AG04449 (cell line): ENCODE measurements around the gene VMA21.

ENCODE experiments used
- CTCF ChIA-PET: fragments of 350-600 bp; formaldehyde crosslinking; extraction: SDS; loops from one replicate; lab custom pipeline; 2021; ENCODE audit warnings: antibody characterized with exemption; lab: Yijun Ruan, JAX
- POLR2A ChIA-PET: fragments of 400-600, 350-600 bp; formaldehyde crosslinking; extraction: SDS; loops from one replicate; lab custom pipeline; 2020; ENCODE audit warnings: antibody characterized with exemption, inconsistent platforms; lab: Yijun Ruan, JAX
- DNase-seq: peaks from one replicate; pipeline ENCODE4 v3.0.0-alpha.2; 2010; ENCODE audit warnings: low read depth, low spot score
- H3K4me3 ChIP-seq: 2 replicates; pipeline ENCODE4 v1.5.1; 2011; ENCODE audit warnings: low read depth, mild to moderate bottlenecking, control low read depth, low read length
- CTCF ChIP-seq: IDR thresholded peaks from one replicate; pipeline ENCODE4 v1.5.1; 2011; ENCODE audit warnings: mild to moderate bottlenecking, moderate library complexity, low read length, control low read depth, inconsistent platforms; ENCODE audit not compliant: insufficient read depth; ENCODE audit errors: missing control alignments

The VMA21 gene

GRCh38 chrX:151396825-151397740 is at the start of gene VMA21:
VMA21 (plus strand) TSS chrX:151397206; CDS start chrX:151397309, 103 bp downstream.
- ChIA-PET CTCF (no interaction called here), POLR2A (interaction anchor here (0.6 to 1.1 kb wide), 3 partner anchors 12 to 244 kb away, joined by 3 to 5 read pairs (median 4); no protein-coding TSS in a partner anchor)
- peak within 1 kb of the TSS; percentile 81 for H3K4me3 ChIP-seq
- TF ChIP-seq CTCF, result no peak
- DNase-seq, result peak; percentile 17

- POLR2A ChIA-PET, result no interaction called here
- DNase-seq, result no peak
- H3K4me3 ChIP-seq, result no peak overlapping the region
- no peak for TF ChIP-seq CTCF
- CTCF ChIA-PET, result interaction anchor here (1.3 kb wide), 1 partner anchor 9 kb away, joined by 3 read pairs; no protein-coding TSS in a partner anchor
Measured at GRCh38 chrX:151359341-151359740, 37.7 kb upstream of the VMA21 start.

GRCh38 chrX:151359931-151360871 is 36.8 kb upstream of the VMA21 start:
- POLR2A ChIA-PET, result no interaction called here
- CTCF ChIA-PET, result interaction anchor here (0.8 to 1.3 kb wide), 6 partner anchors 11 to 202 kb away, joined by 3 to 4 read pairs (median 3); no protein-coding TSS in a partner anchor
- H3K4me3 ChIP-seq, result no peak overlapping the region; the same call in 1 of the 2 replicates

GRCh38 chrX:151363316-151363715 is 33.7 kb upstream of the VMA21 start:
- no peak for DNase-seq
- ChIA-PET CTCF (no interaction called here), POLR2A (no interaction called here)
- no peak overlapping the region for H3K4me3 ChIP-seq
- no peak for TF ChIP-seq CTCF

More at GRCh38 chrX:151359931-151360871, 36.8 kb upstream of the VMA21 start:
- no peak for DNase-seq
- peak; percentile 70 for TF ChIP-seq CTCF

- no peak overlapping the region for H3K4me3 ChIP-seq
- no peak for TF ChIP-seq CTCF
- CTCF ChIA-PET, result no interaction called here
- DNase-seq, result no peak
- POLR2A ChIA-PET, result no interaction called here
Measured at GRCh38 chrX:151365579-151365978, 31.4 kb upstream of the VMA21 start.
